GM21528 (cell line): ENCODE measurements around the gene C13orf46.

ENCODE experiments used
- ATAC-seq: cut with Tn5 transposase; IDR thresholded peaks from one replicate; pipeline ENCODE4 v1.9.1; 2021; ENCODE audit warnings: mild to moderate bottlenecking, moderate library complexity; ENCODE audit not compliant: unreplicated experiment, low FRiP score

C13orf46 gene

DNA sequence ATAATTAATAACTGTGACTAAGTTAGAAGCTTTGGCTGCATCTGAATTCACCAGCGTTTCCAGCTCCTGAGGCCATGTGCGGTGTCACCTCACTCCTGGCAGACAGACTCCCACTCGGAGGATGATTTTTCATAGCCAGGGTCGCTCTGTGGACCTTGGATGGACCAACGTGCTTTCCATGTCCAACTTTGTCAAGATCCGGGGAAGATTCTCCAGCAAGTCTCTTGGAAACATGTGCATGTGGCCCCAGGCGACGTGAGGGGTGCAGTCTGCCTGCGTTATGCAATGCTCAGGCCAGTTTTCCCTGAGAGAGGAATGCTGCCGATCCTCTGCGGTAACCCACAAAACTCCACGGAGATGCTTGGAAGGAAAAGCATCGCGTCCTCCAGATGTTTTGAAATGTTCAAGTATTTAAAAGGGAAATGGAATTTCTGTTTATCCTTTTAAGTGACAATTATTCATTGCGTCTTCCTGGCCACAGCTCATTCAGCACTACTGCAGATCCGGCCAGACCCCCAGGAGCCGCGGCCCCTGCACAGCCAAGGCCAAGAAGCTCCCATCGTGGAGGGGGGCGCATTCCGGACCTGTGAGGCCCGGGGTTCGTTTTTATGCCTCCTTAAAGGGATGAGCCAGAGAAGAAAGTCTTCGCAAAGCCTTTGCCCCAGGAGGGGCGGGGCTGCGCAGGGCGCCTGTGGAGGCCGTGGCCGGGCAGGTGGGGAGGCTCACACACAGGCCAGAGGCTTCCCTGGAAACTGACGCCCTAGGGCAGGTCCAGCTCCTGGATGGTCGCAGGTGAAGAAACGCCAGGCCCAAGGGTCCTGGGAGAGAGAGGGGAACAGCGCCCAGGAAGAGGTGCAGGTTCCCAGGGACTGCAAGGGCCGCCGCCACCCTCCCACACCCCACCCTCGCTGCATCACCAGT is 46.0 kb downstream of the C13orf46 start:
- ATAC-seq = no peak

DNA sequence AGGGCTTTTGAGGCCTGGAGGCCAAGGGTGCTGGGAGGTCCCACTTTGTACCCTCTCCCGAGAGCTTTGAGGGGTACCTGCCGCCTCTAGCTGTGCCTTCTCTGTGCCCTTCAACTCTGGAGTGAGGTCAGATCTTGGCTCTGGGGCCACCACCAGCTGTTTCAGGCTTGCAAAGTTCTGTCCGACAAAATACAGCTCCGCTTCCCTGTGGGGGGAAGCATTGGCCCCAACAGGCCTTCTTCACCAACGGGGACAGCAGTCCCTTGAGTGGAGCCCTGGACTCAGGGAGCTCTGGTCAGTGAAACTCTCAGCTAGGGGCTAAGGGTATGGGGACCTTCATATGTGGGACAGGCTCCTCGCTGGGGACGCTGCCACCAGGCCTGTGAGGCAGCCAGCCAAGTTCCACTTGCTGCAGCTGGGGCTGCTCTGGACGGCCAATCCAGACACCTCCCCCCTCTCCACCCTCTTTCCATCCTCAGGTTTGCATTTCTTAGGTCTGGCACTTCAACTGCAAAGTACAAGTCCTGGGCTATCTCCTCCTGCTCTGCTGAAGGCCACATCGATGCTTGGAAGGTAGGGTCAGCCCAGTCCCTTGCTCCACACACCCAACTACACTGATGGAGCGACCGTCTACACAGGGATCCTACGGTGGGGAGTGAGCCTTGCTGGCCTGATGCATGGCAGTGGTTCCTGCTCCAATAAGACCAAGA is 46.8 kb downstream of the C13orf46 start:
- ATAC-seq = no peak

DNA sequence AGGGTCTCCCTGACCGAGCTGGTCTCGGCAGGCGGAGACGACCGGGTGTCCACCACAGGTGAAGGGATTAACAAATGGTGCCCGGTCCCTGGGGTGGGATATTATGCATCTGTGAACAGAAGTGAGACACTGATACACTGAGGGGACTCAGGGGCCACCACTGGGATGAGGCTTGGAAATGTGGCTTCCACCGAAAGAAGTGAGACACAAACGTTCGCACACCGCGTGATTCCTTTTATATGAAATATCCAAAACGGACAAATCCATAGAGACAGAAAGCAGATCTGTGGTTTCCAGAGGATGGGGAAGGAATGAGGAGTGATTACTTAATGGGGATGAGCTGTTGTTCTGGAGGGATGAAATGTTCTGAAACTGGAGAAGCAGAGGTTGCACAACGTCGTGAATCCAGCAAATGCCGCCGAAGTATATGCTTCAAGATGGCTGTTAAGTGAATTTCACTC is 47.5 kb downstream of the C13orf46 start:
- ATAC-seq = no peak

DNA sequence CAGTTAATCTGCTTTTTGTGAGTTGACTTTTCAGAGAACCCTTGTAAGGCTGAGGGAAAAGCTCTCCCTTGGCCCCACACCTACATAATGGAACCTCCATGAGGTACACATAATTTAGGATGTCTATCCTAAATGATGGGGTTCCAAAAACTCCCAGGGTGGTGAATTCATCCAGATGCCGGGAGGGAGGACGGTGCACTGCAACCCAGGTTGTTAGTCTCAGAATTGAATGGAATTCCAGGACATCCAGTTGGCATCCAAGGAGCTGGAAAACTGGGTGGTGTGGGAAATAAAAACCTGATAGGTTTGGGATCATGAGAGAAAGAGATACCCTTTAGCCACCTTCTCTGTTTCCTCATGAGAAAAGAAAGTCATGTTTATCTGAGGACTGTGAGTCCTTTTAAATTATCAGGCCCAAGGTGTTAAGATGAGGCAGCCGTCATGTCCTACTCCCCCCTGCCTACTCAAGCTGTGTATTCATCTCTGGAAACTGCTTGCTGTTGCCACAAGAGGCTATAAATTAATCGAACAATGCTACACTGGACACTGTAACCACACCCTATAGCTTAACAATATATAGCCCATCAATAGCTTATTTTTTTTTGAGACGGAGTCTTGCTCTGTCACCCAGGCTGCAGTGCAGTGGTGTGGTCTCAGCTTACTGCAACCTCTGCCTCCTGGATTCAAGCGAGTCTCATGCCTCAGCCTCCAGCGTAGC is 49.5 kb downstream of the C13orf46 start:
- no peak for ATAC-seq

DNA sequence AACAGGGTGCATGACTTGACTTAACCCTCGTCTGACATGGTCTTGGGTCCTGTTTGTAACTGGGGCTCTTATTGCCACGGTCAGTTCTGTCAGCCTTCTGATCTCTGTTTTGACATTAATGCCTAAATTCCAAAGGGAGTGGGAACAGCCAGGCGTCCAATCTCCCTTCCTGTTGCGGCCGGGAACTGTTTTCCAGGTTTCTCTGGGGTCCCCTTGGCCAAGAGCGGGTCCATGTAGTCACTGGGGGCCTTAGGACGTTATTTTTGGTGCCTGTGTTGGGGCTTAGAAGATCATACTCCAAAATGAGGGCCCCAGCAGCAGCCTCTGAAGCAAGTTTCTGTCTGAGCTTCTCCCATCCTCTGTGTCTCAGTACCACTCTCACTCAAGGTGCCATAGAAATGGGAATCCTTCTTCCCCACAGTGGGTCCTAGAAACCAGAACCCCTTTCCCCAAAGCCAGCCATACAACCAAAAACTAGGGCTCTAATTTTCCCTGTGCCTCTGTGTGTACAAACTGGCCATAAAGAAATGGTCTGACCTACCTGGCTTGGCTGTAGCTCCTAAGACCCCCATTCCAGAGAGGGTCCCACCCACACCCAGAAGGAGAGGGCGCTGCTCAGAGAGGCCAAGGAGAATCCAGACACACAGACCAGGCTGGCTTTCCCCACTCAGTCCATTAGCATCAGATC is 50.4 kb downstream of the C13orf46 start:
- ATAC-seq = no peak

DNA sequence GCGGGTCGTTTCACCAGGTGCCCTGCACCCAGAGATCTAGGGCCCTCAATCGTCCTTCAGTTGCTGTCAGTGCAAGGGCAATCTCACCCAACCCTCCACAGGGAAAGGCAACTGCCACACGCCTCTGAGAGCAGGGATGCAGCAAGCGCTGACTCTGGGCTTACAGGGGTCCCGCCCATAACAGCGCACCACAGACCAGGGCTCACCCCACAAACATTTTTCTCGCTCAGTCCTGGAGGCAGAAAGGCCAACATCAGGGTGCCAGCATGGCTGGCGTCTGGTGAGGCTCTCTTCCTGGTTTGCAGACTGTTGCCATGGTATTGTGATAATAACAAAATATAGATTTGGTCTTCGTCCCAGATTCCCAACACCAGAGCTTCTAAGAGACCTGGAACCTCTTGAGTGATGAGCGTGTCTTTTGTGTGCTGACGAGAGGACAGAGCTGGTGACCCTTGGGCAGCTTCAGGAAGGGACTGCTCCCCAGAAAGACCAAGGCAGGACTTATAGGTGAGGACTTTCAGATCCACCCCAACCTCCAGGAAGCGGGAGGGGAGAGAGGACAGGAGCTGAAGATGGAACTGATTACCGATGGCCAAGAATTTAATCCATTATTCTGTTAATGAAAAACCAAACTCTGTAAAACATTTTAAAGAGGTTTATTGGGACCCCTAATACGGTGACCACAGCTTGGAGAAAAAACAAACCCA is 51.3 kb downstream of the C13orf46 start:
- no peak for ATAC-seq

DNA sequence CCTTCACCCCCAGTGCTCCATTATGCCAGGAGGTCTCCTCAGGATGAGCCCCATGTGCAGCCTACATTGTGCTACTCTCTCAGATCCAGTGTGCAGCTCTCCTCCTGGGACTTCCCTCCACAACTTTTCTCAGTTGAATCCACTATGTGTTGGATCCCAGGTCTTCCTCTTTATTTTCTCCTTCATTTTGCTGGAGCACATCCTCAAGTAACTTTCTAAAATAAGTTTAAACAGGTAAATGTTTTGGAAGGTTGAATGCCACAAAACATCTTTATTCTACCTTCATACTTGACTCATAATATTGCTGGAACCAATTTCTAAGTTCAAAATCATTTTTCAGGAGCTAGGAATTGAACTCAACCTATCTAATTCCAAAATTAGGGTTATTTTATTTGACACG is 52.1 kb downstream of the C13orf46 start:
- ATAC-seq = no peak

DNA sequence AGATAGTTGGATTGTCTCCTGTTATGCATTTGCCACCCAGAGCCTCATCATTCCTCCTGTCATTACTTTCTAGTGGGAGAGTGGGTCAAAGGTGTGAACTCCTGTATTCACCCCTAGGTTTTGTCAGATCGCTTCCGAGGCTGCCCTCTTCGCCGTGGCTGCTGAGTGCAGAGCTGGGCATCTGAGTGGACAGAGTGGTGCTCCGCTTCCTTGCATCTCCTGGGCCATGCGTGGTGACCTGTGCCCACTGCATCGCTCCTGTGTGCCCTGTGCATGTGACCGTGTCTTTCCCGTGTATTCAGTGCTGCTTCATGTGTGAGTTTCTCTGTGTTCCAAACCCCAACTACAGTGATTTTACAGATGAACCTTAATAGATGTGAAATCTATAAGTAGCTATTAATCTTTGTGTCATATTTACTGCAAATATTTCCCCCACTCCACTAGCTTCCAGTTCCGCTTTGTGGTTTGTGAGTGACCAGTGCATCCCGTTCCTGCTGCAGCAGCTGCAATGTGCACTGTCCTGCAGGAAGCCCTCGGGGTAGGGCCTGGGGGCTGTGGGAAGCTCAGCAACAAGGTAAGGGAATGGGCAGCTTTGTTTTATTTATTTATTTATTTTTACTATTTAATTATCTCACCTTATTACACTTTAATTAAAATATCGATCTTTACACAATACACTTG is 53.1 kb downstream of the C13orf46 start:
- ATAC-seq = no peak

DNA sequence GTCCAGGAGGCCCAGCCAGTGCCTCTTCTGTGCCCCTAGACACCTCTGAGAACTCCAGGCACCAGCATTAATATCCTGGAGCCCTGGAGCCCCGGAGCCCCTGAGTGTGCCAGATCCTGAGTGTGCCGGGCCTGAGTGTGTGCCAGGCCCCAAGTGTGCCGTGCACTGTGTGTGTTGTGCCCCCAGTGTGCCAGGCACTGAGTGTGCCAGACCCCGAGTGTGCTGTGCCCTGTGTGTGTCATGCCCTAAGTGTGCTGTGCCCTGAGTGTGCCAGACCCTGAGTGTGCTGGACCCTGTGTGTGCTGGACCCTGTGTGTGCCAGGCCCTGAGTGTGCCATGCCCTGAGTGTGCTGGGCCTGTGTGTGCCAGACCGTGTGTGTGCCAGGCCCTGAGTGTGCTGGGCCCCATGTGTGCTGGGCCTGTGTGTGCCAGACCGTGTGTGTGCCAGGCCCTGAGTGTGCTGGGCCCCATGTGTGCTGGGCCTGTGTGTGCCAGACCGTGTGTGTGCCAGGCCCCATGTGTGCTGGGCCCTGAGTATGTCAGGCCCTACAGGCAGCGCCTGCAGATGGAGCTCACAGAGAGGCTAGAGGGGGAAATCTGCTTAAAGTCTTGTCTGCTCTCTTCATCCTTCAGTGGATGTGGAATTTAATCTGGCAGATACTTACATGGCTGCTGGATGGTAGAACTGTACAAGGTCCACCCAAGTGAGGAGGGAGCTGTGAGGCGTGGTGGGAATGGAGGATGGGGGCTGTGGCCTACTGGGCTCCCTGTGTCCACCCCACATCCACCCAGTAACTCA is 53.9 kb downstream of the C13orf46 start:
- ATAC-seq = no peak

DNA sequence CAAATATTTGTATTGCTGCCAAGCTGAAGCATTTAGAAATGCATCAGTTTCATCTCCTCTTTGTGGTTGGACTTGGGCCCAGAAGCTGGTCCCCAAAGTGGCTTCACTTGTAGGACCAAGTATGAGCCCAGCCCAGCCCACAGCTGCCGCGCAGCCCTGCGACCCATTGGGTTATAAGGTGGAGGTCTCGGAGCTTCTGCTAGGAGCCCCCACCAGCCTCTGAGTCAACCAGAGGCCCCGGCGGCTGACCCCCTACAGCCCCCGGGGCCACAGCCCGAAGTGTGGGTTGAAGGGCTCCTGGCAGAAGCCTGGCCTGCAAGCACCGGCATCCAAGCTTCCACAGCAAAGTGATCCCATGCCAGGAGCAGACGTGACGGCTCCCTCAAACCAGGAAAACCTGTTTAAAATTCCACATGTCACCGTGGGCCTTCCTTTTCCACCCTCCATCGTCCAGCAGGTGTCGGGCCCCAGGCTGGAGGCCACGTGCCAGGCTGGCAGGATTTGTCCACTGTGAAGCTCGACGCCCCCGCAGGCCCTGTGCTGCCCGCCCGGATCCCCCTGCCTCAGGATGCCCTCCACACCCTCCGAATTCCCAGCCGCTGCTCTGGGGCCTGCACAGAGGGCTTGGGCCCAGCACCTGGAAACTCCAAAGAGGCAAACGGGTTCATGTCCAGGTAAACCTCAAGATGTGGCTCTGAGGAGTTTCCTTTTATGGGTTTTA is 54.7 kb downstream of the C13orf46 start:
- ATAC-seq = no peak

DNA sequence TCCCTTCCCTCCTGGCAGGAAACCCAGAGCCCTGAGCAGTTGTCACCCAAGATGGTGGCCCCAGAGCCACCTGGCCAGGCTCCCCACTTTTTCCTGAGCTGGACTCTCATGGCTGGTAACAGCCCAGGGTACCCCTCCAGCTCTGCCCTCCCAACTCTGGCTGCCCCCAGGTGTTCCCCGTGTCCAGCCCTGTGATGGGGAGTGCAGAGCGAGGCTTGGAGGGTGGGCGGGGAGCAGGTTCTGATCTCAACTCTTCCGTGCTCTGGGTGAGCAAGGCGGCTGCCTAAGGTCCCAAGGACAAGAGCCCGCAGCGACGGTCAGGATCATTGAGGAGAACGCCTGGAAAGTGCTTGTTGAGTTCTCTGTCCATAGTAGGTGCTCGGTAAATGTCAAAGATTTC is 55.3 kb downstream of the C13orf46 start:
- ATAC-seq = no peak

DNA sequence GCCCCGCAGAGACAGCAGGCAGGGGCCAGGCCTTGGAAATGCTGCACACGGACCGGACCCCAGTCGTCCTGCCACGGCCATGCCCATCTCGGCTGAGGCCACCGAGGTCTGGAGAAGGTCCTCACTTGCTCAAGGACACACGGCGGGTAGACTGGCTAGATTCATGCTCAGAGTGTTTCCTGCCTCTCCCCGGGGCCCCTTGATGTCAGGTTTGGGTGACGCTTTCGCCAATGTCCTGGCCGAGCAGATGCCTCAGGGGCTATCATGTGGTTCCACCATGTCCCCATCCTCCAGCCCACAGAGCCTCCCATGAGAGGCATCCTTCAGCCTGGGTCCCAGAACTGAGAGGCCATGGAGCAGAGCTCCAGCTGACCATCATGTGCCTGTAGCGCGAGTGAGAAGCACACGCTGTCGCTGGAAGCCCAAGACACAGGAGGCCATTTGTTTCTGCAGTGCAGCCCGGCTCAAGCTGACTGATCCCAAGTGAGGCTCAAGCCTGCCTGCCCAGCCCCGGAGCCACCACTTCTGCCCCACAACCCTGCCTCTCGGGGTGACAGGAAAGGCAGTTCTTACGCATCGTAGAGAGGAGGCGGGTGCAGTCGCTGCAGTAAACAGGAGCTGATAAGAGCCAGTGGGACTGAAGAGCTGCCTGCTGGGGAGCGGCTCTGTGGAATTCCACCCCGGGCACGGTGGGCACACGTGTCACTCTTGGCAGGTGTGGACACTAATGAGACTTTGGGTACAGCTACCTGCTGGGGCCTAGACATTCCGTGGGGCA is 56.1 kb downstream of the C13orf46 start:
- no peak for ATAC-seq

DNA sequence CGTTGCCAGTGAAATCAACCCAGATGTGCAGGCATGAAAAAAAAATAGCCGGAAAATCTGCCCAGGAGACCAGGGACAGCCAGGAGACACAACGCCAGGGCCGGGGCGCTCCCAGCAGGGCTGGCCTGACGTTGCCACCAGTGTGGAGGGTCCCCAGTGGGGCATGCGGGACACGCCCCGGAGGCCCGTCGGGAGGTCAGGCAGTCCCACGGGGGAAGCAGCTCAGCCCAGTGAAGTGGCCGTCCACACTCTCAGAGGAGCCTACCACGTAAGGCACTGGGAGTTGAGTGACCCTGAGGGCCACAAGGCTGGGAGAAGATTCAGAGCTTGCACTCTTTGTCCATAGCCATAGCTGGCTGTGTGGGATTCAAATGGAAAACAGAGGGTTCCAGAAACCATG is 56.8 kb downstream of the C13orf46 start:
- no peak for ATAC-seq

DNA sequence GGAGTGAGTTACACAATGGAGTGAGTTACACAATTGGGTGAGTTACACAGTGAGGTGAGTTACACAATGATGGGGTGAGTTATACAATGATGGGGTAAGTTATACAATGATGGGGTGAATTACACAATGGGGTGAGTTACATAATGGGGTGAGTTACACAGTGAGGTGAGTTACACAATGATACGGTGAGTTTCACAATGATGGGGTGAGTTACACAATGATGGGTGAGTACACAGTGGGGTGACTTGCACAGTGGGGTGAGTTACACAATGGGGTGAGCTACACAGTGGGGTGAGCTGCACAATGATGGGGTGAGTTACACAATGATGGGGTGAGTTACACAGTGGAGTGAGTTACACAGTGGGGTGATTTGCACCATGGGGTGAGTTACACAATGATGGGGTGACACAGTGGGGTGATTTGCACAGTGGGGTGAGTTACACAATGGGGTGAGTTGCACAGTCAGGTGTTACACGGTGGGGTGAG is 57.5 kb downstream of the C13orf46 start:
- ATAC-seq = no peak

DNA sequence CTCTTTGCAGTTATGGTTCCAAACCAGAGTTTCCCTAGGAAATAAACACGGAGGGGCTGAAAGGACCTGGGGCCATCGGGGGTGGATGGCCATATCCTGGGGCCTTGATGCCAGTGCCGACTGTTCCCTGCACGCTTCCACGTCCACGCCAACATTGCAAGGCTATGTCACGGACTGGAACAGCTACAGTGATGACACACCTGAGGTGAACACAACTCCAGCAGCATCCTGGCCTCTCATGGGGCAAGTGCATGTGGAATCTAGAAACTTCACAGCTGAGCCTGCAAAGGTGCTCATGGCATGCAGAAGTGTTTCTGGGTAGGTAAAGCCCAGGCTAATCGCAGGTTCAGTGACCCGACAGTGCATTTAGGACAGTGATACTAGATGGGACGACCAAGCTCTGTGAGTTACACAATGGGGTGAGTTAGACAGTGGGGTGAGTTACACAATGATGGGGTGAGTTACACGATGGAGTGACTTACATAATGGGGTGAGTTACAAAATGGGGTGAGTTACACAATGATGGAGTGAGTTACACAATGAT is 58.0 kb downstream of the C13orf46 start:
- no peak for ATAC-seq

DNA sequence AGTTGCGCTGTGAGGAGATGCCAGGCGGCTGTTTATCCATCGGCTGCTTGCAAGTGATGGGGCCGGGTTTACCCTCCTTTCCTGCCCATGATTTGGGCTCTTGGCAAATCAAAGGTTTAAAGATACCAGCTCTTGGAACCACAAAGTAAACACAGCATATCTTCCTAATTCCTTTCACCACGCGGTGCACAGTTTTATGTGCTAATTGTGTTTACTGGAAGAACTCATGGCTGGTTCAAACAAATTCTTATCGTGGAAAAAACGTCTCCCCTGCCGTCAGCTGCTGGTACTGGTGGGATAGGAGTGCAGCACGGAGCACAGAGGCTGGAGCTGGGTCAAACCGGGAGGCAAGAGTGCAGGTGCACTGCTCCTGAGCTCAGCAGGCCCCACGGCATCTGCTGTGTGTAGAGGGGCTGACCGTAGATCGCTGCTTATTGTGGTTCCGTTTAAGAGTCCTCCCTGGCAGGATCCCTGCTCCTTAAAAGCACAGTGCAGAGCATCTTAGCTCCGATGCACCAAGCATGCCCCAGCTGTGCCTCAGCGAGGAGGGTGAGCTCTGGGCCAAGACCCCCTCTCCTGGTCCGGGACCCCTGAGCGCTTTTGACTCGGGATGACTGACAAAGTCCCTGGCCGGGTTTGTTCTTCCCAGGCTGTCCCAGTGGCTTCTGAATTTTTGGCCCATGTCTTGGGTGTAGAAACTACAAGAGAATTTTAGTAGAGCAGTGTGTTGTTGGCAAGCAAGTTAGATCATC is 58.7 kb downstream of the C13orf46 start:
- ATAC-seq = no peak
